ENCODE data around the gene VDR. TPM values are rescaled to one million over a fixed set of nuclear protein-coding genes. Genes with fewer than 3 reads are reported as not detected.

VDR gene
- total RNA-seq, 3 donors from 2014 or later = 1.6 to 41.7 (median 16.1) TPM

DNA sequence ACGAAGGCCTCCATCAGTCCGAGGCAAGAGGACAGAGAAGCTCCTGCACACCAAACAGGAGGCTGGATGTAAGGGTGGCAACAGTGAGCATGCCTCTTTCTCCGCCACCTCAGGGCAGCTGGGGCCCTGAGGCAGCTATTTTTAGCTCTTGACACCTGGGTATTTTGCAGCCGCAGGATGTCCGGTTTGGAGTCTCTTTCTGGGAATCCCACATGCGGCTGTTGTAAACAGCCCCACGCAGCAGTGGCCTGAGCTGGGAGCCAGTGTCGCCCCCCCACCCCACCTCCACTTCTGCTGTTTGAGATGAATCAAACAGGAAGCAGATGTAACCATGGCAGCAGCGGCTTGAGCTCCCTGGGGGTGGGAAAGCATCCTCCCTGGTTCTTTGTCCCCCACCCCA lies 96.7 kb downstream of the VDR start:
- Histone ChIP-seq H3K36me3 (no peaks in the 10 kb centered on the region), H3K4me3 (peak overlapping the region in 1 of 3 donors; percentile 50), H3K4me1 (peaks cover 39 to 67% of the 10 kb centered on the region in 2 donors), H3K27me3 (no peaks in the 10 kb centered on the region), H3K9me3 (no peaks in the 10 kb centered on the region), H3K27ac (peak overlapping the region; percentile 98 to 99)
- no peak for TF ChIP-seq POLR2A (IDR thresholded peaks at IDR 0.05)
- peak in 2 of 3 donors; percentile 10 to 37 for TF ChIP-seq POLR2AphosphoS5 (IDR thresholded peaks at IDR 0.05)
- DNase-seq (ENCODE audit: low spot score in 2 of 2) = no peak
- intact Hi-C loops (cut with DNase I; ENCODE audit: low total_unique reads) = no loop called here

DNA sequence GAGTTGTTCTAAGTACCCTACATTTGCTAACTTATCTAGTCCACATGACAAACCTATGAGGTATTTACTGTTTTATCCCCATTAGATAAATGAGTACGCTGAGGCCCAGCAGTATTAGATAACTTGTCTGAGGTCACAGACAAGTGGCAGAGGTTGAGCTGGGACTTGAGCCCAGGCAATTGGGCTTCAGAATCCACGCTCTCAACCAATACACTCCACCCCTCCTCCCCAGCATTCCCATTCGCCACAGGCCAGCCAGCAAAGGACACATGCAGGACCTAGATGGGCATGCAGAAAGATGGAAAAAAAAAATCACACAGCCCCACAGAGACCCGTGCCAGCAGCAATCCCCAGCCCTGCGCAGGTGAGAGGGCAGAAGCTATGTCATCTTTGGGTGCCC lies 97.5 kb downstream of the VDR start:
- no peak for TF ChIP-seq POLR2A (IDR thresholded peaks at IDR 0.05)
- TF ChIP-seq, protein P1, sequence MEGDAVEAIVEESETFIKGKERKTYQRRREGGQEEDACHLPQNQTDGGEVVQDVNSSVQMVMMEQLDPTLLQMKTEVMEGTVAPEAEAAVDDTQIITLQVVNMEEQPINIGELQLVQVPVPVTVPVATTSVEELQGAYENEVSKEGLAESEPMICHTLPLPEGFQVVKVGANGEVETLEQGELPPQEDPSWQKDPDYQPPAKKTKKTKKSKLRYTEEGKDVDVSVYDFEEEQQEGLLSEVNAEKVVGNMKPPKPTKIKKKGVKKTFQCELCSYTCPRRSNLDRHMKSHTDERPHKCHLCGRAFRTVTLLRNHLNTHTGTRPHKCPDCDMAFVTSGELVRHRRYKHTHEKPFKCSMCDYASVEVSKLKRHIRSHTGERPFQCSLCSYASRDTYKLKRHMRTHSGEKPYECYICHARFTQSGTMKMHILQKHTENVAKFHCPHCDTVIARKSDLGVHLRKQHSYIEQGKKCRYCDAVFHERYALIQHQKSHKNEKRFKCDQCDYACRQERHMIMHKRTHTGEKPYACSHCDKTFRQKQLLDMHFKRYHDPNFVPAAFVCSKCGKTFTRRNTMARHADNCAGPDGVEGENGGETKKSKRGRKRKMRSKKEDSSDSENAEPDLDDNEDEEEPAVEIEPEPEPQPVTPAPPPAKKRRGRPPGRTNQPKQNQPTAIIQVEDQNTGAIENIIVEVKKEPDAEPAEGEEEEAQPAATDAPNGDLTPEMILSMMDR (IDR thresholded peaks at IDR 0.05) = no peak
- TF ChIP-seq POLR2AphosphoS5 (IDR thresholded peaks at IDR 0.05) = no peak
- no peak overlapping the region for H3K4me3 ChIP-seq
- no peaks in the 10 kb centered on the region for H3K27me3 ChIP-seq
- peaks cover 40 to 71% of the 10 kb centered on the region in 2 donors for H3K4me1 ChIP-seq
- intact Hi-C loops (cut with DNase I; ENCODE audit: low total_unique reads) = no loop called here
- peak overlapping the region; percentile 98 to 99 for H3K27ac ChIP-seq
- H3K9me3 ChIP-seq = no peaks in the 10 kb centered on the region
- H3K36me3 ChIP-seq = no peaks in the 10 kb centered on the region
- DNase-seq (ENCODE audit: low spot score in 2 of 2) = no peak

DNA sequence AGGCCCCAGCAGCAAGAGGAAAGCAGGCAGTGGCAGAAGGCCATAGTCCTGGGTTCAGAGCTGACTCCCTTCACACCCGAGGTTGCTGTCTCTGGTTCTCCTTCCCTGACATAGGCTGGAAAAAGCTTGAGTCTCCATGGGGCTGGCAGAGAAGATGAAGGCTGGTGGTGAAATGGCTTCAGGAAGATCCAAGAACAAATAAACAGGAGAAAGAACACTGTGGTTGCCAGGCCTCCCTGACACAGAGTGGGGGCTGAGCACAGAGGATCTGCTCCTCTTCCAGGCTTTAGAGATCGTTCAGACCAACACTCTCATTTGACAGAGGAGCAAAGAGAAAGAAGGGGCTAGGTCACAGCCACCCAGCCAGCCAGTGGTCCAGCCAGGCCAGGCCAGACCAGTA lies 99.4 kb downstream of the VDR start:
- H3K27ac ChIP-seq = peak overlapping the region; percentile 23 to 76

DNA sequence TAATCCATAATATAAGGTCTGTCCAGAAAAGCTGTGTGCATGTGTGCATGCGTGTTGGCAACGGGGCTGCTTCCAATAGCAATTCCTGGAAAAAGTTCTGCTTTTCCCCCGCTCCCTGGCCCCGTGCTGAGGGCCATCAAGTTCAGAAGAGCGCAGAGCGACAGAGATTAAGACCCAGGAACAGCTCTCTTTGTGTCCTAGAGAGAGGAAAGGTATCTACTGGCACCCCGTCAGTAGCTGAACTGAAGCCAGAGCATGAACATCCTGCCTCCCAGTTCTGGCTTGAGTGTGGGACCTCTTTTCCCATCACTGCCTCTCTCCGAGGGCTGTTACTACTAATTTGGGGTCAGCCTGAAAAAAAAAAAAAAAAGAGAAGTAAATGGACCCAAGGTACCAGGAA lies 100.6 kb downstream of the VDR start:
- no peaks in the 10 kb centered on the region for H3K36me3 ChIP-seq
- intact Hi-C loops (cut with DNase I; ENCODE audit: low total_unique reads) = no loop called here
- H3K27me3 ChIP-seq = no peaks in the 10 kb centered on the region
- H3K27ac ChIP-seq = peak overlapping the region; percentile 23 to 82
- no peak for DNase-seq (ENCODE audit: low spot score in 2 of 2)
- no peak overlapping the region for H3K4me3 ChIP-seq
- H3K9me3 ChIP-seq = no peaks in the 10 kb centered on the region
- peaks cover 46 to 69% of the 10 kb centered on the region in 2 donors for H3K4me1 ChIP-seq
- TF ChIP-seq POLR2AphosphoS5 (IDR thresholded peaks at IDR 0.05) (no peak), POLR2A (IDR thresholded peaks at IDR 0.05) (no peak)
- TF ChIP-seq, protein P1 (IDR thresholded peaks at IDR 0.05) = no peak

More for the DNA sequence above, 99.4 kb downstream of the VDR start:
- intact Hi-C loops (cut with DNase I; ENCODE audit: low total_unique reads) = no loop called here
- TF ChIP-seq POLR2AphosphoS5 (IDR thresholded peaks at IDR 0.05) = no peak
- TF ChIP-seq POLR2A (IDR thresholded peaks at IDR 0.05) = no peak
- TF ChIP-seq, protein P1 (IDR thresholded peaks at IDR 0.05) = no peak
- Histone ChIP-seq H3K9me3 (no peaks in the 10 kb centered on the region), H3K36me3 (no peaks in the 10 kb centered on the region), H3K4me1 (peaks cover 42 to 70% of the 10 kb centered on the region in 2 donors), H3K27me3 (no peaks in the 10 kb centered on the region), H3K4me3 (no peak overlapping the region)
- DNase-seq (ENCODE audit: low spot score in 2 of 2) = no peak

DNA sequence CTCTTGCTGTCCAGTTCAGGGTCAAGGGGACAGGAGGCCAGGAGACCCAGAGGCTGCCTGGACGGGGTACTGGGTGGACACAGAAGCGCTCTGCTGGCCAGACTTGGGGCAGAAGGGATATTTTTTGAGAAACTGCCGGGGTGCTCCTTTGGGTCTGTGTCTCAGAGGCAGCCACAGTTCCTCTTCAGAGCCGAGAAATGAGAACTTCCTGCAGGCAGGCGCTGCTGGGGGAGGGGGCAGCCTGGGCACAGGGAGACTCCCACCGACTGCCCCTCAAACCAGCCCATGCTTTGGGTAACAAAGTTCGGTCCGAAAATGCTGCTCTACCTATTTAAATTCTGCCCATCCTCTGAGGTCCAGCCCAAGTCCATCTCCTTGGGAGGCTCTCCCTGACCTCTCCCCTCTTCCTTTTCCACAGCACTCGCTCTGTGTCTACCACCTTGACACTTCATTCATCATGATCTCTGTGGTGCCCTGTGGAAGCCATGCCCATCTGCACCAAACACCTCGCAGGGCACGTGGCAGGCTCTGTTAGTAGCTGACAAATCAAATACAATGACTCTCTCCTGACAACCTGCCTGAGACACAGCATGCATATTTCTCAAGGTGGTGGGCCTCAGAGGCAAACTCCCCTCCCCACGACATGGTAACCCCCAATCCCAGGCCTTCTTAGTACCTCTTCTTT lies 101.5 kb downstream of the VDR start:
- TF ChIP-seq POLR2AphosphoS5 (IDR thresholded peaks at IDR 0.05) = no peak
- TF ChIP-seq, protein P1 (IDR thresholded peaks at IDR 0.05) = no peak
- no peak for TF ChIP-seq POLR2A (IDR thresholded peaks at IDR 0.05)
- intact Hi-C loops (cut with DNase I; ENCODE audit: low total_unique reads) = no loop called here
- Histone ChIP-seq H3K27ac (peak overlapping the region; percentile 71 to 82), H3K36me3 (no peaks in the 10 kb centered on the region), H3K4me1 (peaks cover 47 to 61% of the 10 kb centered on the region in 2 donors), H3K27me3 (no peaks in the 10 kb centered on the region), H3K4me3 (no peak overlapping the region), H3K9me3 (no peaks in the 10 kb centered on the region)
- DNase-seq (ENCODE audit: low spot score in 2 of 2) = no peak
